Activated CD8-positive, alpha-beta T cell treated with anti-CD3 and anti-CD28 coated beads for 36 hours (primary cell): ENCODE measurements around the gene MAP2K6. TPM values are rescaled to one million over a fixed set of nuclear protein-coding genes. Genes with fewer than 3 reads are reported as not detected.

Source experiments
- ATAC-seq: fragments of 200-7000 bp; cut with Tn5 transposase; one replicate; pipeline ENCODE4 v1.10.0; 2021; ENCODE audit warnings: mild to moderate bottlenecking, moderate library complexity
- CTCF ChIA-PET: fragments of 350-600 bp; sonication (Branson Sonifier 250); formaldehyde crosslinking; loops from one replicate; lab custom pipeline; 2021; ENCODE audit warnings: antibody characterized with exemption; lab: Charles Lee
- POLR2A ChIA-PET: fragments of 350-600 bp; sonication (Branson Sonifier 250); formaldehyde crosslinking; loops from one replicate; lab custom pipeline; 2021; ENCODE audit warnings: antibody characterized with exemption; lab: Charles Lee
- DNase-seq: peaks from one replicate; pipeline ENCODE4 v3.0.0-alpha.2; 2020
- H3K27ac Mint-ChIP-seq: one replicate; pipeline ENCODE4 v1.8.0; 2021; ENCODE audit warnings: mild to moderate bottlenecking, mixed read lengths
- H3K27me3 Mint-ChIP-seq: one replicate; pipeline ENCODE4 v1.8.0; 2021; ENCODE audit warnings: mixed read lengths
- H3K36me3 Mint-ChIP-seq: one replicate; pipeline ENCODE4 v1.8.0; 2021; ENCODE audit warnings: low read depth, mixed read lengths
- H3K4me1 Mint-ChIP-seq: one replicate; pipeline ENCODE4 v1.8.0; 2021; ENCODE audit warnings: low read depth, mixed read lengths
- H3K4me3 Mint-ChIP-seq: one replicate; pipeline ENCODE4 v1.8.0; 2021; ENCODE audit warnings: mild to moderate bottlenecking, moderate library complexity, mixed read lengths
- H3K9me3 Mint-ChIP-seq: one replicate; pipeline ENCODE4 v1.8.0; 2021; ENCODE audit warnings: mixed read lengths
- CTCF ChIP-seq: fragments of 200-600 bp; IDR thresholded peaks from one replicate; pipeline ENCODE4 v1.8.0; 2022; ENCODE audit warnings: antibody characterized with exemption, mild to moderate bottlenecking
- intact Hi-C: fragments of 100-400 bp; cut with micrococcal nuclease; formaldehyde crosslinking; loops from one replicate; pipeline ENCODE4 v1.10.0; 2022
- total RNA-seq, 2 experiments: library from RNA; stranded (reverse); gene quantifications; one replicate each; pipeline ENCODE4 v1.2.3, GENCODE V29; 2021

MAP2K6 gene
- total RNA-seq, 2 experiments from 2014 or later, result 3.2 to 3.3 TPM

GRCh38 chr17:69575346-69575761 lies 160.9 kb downstream of the MAP2K6 start:
- Mint-ChIP-seq H3K4me1 (peaks cover 2% of the 10 kb centered on the region), H3K27me3 (peaks cover 9% of the 10 kb centered on the region), H3K4me3 (no peak overlapping the region), H3K9me3 (no peaks in the 10 kb centered on the region), H3K36me3 (no peaks in the 10 kb centered on the region), H3K27ac (no peak overlapping the region)
- TF ChIP-seq CTCF, result no peak
- no peak for DNase-seq
- ATAC-seq, result no peak
- CTCF ChIA-PET, result no interaction called here
- intact Hi-C loops, result loop anchor here (5.0 kb wide), 1 partner anchor 422 kb away; no protein-coding TSS in a partner anchor
- POLR2A ChIA-PET, result no interaction called here

- Mint-ChIP-seq H3K4me3 (no peak overlapping the region), H3K27me3 (peaks cover 11% of the 10 kb centered on the region), H3K4me1 (peaks cover 10% of the 10 kb centered on the region), H3K27ac (no peak overlapping the region), H3K9me3 (no peaks in the 10 kb centered on the region), H3K36me3 (no peaks in the 10 kb centered on the region)
- no peak for TF ChIP-seq CTCF
- POLR2A ChIA-PET, result interaction anchor here (0.7 kb wide), 1 partner anchor 55 kb away, joined by 3 read pairs; no protein-coding TSS in a partner anchor
- intact Hi-C loops, result loop anchor here (5.0 kb wide), 1 partner anchor 420 kb away; no protein-coding TSS in a partner anchor
- ATAC-seq, result no peak
- DNase-seq, result no peak
- CTCF ChIA-PET, result interaction anchor here (1.0 kb wide), 1 partner anchor 33 kb away, joined by 3 read pairs; no protein-coding TSS in a partner anchor
Measured at GRCh38 chr17:69577098-69577497, 162.6 kb downstream of the MAP2K6 start.

GRCh38 chr17:69578385-69578936 lies 164.0 kb downstream of the MAP2K6 start:
- no peaks in the 10 kb centered on the region for H3K9me3 Mint-ChIP-seq
- ChIA-PET POLR2A (interaction anchor here (0.7 kb wide), 1 partner anchor 1097 kb away, joined by 3 read pairs; no protein-coding TSS in a partner anchor), CTCF (interaction anchor here (1.0 to 1.4 kb wide), 2 partner anchors 31 to 32 kb away, joined by 3 read pairs; no protein-coding TSS in a partner anchor)
- TF ChIP-seq CTCF, result no peak
- no peak overlapping the region for H3K27ac Mint-ChIP-seq
- no peak for DNase-seq
- no peak overlapping the region for H3K4me3 Mint-ChIP-seq
- ATAC-seq, result no peak
- peaks cover 10% of the 10 kb centered on the region for H3K4me1 Mint-ChIP-seq
- intact Hi-C loops, result loop anchor here (5.0 kb wide), 1 partner anchor 419 kb away; no protein-coding TSS in a partner anchor
- no peaks in the 10 kb centered on the region for H3K36me3 Mint-ChIP-seq
- peaks cover 11% of the 10 kb centered on the region for H3K27me3 Mint-ChIP-seq

GRCh38 chr17:69579961-69580677 lies 165.6 kb downstream of the MAP2K6 start:
- TF ChIP-seq CTCF, result no peak
- no peaks in the 10 kb centered on the region for H3K9me3 Mint-ChIP-seq
- CTCF ChIA-PET, result interaction anchor here (1.4 kb wide), 1 partner anchor 29 kb away, joined by 3 read pairs; no protein-coding TSS in a partner anchor
- DNase-seq (no peak), ATAC-seq (no peak)
- H3K27ac Mint-ChIP-seq, result no peak overlapping the region
- H3K4me3 Mint-ChIP-seq, result no peak overlapping the region
- intact Hi-C loops, result loop anchor here (5.0 kb wide), 1 partner anchor 417 kb away; no protein-coding TSS in a partner anchor
- POLR2A ChIA-PET, result no interaction called here
- H3K27me3 Mint-ChIP-seq, result peaks cover 12% of the 10 kb centered on the region
- no peaks in the 10 kb centered on the region for H3K36me3 Mint-ChIP-seq
- H3K4me1 Mint-ChIP-seq, result peaks cover 10% of the 10 kb centered on the region
